ENCODE measurements around the gene GALNT18. TPM values are rescaled to one million over a fixed set of nuclear protein-coding genes. Genes with fewer than 3 reads are reported as not detected.

GALNT18 gene
- total and polyA plus RNA-seq, 2 experiments from 2014 or later, result 4.3 to 10.8 TPM

DNA sequence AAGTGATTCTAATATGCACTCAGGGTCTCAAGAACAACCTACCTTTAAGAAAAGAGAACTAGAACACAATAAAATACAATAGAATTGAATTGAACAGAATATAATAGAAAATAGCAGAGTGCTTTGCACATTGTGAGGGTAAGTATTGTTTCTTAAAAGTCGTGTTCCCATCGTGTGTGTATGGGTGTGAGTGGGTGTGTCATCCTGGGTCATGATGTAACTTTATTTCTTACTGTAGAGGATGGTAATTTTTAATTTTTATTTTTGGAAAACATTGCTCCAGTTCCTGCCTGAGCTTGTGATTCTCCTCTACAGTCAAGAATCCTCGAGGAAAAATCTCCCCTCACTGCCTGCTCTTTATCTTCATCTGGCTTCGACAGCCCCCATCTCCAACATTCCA lies 193.1 kb downstream of the GALNT18 start:
- no peak overlapping the region for H3K4me2 ChIP-seq
- Mint-ChIP-seq H3K4me3 (no peak overlapping the region), H3K27ac (no peak overlapping the region), H3K27me3 (ENCODE audit: insufficient read depth, low read depth, poor library complexity) (peaks cover 3% of the 10 kb centered on the region), H3K9me3 (no peaks in the 10 kb centered on the region), H3K36me3 (ENCODE audit: low read depth) (no peaks in the 10 kb centered on the region; the same call in 2 of the 3 replicates), H3K4me1 (peaks cover 6% of the 10 kb centered on the region)
- H3K4me3 ChIP-seq, result no peak overlapping the region
- no peaks in the 10 kb centered on the region for H3K36me3 ChIP-seq (ENCODE audit: insufficient read depth)
- TF ChIP-seq, protein P1, sequence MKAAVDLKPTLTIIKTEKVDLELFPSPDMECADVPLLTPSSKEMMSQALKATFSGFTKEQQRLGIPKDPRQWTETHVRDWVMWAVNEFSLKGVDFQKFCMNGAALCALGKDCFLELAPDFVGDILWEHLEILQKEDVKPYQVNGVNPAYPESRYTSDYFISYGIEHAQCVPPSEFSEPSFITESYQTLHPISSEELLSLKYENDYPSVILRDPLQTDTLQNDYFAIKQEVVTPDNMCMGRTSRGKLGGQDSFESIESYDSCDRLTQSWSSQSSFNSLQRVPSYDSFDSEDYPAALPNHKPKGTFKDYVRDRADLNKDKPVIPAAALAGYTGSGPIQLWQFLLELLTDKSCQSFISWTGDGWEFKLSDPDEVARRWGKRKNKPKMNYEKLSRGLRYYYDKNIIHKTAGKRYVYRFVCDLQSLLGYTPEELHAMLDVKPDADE (IDR thresholded peaks at IDR 0.05), result no peak
- TF ChIP-seq, protein P2, sequence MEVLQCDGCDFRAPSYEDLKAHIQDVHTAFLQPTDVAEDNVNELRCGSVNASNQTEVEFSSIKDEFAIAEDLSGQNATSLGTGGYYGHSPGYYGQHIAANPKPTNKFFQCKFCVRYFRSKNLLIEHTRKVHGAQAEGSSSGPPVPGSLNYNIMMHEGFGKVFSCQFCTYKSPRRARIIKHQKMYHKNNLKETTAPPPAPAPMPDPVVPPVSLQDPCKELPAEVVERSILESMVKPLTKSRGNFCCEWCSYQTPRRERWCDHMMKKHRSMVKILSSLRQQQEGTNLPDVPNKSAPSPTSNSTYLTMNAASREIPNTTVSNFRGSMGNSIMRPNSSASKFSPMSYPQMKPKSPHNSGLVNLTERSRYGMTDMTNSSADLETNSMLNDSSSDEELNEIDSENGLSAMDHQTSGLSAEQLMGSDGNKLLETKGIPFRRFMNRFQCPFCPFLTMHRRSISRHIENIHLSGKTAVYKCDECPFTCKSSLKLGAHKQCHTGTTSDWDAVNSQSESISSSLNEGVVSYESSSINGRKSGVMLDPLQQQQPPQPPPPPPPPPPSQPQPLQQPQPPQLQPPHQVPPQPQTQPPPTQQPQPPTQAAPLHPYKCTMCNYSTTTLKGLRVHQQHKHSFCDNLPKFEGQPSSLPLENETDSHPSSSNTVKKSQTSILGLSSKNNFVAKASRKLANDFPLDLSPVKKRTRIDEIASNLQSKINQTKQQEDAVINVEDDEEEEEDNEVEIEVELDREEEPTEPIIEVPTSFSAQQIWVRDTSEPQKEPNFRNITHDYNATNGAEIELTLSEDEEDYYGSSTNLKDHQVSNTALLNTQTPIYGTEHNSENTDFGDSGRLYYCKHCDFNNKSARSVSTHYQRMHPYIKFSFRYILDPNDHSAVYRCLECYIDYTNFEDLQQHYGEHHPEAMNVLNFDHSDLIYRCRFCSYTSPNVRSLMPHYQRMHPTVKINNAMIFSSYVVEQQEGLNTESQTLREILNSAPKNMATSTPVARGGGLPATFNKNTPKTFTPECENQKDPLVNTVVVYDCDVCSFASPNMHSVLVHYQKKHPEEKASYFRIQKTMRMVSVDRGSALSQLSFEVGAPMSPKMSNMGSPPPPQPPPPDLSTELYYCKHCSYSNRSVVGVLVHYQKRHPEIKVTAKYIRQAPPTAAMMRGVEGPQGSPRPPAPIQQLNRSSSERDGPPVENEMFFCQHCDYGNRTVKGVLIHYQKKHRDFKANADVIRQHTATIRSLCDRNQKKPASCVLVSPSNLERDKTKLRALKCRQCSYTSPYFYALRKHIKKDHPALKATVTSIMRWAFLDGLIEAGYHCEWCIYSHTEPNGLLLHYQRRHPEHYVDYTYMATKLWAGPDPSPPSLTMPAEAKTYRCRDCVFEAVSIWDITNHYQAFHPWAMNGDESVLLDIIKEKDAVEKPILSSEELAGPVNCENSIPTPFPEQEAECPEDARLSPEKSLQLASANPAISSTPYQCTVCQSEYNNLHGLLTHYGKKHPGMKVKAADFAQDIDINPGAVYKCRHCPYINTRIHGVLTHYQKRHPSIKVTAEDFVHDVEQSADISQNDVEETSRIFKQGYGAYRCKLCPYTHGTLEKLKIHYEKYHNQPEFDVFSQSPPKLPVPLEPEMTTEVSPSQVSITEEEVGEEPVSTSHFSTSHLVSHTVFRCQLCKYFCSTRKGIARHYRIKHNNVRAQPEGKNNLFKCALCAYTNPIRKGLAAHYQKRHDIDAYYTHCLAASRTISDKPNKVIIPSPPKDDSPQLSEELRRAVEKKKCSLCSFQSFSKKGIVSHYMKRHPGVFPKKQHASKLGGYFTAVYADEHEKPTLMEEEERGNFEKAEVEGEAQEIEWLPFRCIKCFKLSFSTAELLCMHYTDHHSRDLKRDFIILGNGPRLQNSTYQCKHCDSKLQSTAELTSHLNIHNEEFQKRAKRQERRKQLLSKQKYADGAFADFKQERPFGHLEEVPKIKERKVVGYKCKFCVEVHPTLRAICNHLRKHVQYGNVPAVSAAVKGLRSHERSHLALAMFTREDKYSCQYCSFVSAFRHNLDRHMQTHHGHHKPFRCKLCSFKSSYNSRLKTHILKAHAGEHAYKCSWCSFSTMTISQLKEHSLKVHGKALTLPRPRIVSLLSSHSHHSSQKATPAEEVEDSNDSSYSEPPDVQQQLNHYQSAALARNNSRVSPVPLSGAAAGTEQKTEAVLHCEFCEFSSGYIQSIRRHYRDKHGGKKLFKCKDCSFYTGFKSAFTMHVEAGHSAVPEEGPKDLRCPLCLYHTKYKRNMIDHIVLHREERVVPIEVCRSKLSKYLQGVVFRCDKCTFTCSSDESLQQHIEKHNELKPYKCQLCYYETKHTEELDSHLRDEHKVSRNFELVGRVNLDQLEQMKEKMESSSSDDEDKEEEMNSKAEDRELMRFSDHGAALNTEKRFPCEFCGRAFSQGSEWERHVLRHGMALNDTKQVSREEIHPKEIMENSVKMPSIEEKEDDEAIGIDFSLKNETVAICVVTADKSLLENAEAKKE (CRISPR knock-in tag; IDR thresholded peaks at IDR 0.05), result no peak
- TF ChIP-seq ZNF331 (CRISPR knock-in tag; IDR thresholded peaks at IDR 0.05; ENCODE audit: low read depth), result no peak
- TF ChIP-seq JUNB (IDR thresholded peaks at IDR 0.05; ENCODE audit: unreplicated experiment), result no peak
- TF ChIP-seq ZNF114 (CRISPR knock-in tag; IDR thresholded peaks at IDR 0.05), result no peak
- no peak for TF ChIP-seq EZH2phosphoT487 (IDR thresholded peaks at IDR 0.05; ENCODE audit: unreplicated experiment)
- TF ChIP-seq CREB1 (CRISPR knock-in tag; IDR thresholded peaks at IDR 0.05; ENCODE audit: low read depth), result no peak
- TF ChIP-seq EZH2 (IDR thresholded peaks at IDR 0.05; ENCODE audit: low read depth, unreplicated experiment), result no peak
- TF ChIP-seq NANOG (IDR thresholded peaks at IDR 0.05; ENCODE audit: borderline replicate concordance), result no peak
- TF ChIP-seq, protein P3, sequence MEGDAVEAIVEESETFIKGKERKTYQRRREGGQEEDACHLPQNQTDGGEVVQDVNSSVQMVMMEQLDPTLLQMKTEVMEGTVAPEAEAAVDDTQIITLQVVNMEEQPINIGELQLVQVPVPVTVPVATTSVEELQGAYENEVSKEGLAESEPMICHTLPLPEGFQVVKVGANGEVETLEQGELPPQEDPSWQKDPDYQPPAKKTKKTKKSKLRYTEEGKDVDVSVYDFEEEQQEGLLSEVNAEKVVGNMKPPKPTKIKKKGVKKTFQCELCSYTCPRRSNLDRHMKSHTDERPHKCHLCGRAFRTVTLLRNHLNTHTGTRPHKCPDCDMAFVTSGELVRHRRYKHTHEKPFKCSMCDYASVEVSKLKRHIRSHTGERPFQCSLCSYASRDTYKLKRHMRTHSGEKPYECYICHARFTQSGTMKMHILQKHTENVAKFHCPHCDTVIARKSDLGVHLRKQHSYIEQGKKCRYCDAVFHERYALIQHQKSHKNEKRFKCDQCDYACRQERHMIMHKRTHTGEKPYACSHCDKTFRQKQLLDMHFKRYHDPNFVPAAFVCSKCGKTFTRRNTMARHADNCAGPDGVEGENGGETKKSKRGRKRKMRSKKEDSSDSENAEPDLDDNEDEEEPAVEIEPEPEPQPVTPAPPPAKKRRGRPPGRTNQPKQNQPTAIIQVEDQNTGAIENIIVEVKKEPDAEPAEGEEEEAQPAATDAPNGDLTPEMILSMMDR (conservative IDR thresholded peaks at IDR 0.05; ENCODE audit: low read depth in 2 of 2), result no peak
- TF ChIP-seq, protein P4, sequence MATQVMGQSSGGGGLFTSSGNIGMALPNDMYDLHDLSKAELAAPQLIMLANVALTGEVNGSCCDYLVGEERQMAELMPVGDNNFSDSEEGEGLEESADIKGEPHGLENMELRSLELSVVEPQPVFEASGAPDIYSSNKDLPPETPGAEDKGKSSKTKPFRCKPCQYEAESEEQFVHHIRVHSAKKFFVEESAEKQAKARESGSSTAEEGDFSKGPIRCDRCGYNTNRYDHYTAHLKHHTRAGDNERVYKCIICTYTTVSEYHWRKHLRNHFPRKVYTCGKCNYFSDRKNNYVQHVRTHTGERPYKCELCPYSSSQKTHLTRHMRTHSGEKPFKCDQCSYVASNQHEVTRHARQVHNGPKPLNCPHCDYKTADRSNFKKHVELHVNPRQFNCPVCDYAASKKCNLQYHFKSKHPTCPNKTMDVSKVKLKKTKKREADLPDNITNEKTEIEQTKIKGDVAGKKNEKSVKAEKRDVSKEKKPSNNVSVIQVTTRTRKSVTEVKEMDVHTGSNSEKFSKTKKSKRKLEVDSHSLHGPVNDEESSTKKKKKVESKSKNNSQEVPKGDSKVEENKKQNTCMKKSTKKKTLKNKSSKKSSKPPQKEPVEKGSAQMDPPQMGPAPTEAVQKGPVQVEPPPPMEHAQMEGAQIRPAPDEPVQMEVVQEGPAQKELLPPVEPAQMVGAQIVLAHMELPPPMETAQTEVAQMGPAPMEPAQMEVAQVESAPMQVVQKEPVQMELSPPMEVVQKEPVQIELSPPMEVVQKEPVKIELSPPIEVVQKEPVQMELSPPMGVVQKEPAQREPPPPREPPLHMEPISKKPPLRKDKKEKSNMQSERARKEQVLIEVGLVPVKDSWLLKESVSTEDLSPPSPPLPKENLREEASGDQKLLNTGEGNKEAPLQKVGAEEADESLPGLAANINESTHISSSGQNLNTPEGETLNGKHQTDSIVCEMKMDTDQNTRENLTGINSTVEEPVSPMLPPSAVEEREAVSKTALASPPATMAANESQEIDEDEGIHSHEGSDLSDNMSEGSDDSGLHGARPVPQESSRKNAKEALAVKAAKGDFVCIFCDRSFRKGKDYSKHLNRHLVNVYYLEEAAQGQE (IDR thresholded peaks at IDR 0.05; ENCODE audit: unreplicated experiment), result no peak
- no peak for TF ChIP-seq POLR2AphosphoS5 (IDR thresholded peaks at IDR 0.05; ENCODE audit: low read depth)
- no peak for TF ChIP-seq STAT1 (IDR thresholded peaks at IDR 0.05; ENCODE audit: unreplicated experiment)
- H2AFZ ChIP-seq, result no peak overlapping the region
- no peaks in the 10 kb centered on the region for H3K4me1 ChIP-seq (ENCODE audit: insufficient read depth)
- peaks cover 9% of the 10 kb centered on the region; the same call in 1 of the 2 replicates for H3K9me2 ChIP-seq (ENCODE audit: insufficient read depth)
- DNase-seq (ENCODE audit: low spot score) (no peak), ATAC-seq (no peak)
- H3K79me2 ChIP-seq (replicated peaks; ENCODE audit: insufficient read depth), result no peaks in the 10 kb centered on the region
- H3K27ac ChIP-seq (ENCODE audit: low read depth), result no peak overlapping the region
- H3K27me3 ChIP-seq (ENCODE audit: insufficient read depth), result no peaks in the 10 kb centered on the region
- H3F3A ChIP-seq (replicated peaks; ENCODE audit: low read depth), result no peaks in the 10 kb centered on the region
- H4K20me1 ChIP-seq (replicated peaks; ENCODE audit: insufficient read depth), result no peaks in the 10 kb centered on the region
